Measurements from ENCODE around the gene VWC2.

The VWC2 gene

DNA sequence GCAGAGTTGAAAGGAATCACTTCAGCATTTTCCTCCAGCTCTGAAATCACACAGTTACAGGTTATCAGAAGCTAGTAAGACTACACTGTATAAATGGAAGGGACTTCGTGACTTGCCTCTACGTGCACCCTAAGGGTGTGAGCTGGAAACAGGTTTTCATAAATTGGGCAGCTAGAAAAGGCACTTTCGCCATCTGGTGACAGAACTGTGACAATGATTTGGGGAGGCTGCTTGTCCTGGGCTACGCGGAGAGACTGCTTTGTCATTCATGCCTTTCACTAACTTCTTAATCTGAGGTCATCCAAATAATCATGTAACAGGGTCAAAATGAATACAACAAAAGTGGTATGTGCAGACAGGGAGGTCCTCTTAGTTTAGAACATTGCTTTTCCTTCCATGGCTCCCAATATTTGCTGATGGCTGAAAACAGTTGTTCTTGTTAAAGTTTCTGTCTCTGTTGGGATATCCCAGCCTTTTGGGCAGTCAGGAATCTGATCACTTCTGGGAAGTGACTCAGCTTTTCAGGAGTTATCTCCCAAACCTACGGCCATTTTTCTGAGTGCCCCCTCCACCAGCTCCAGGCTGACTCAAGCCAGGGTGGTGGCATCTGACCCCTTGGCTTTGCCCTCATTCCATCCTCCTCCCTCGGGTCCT lies 17.8 kb downstream of the VWC2 start:
- ATAC-seq (replicated peaks) = no peak
- H3K27ac Mint-ChIP-seq = no peak overlapping the region
- peaks cover 14% of the 10 kb centered on the region in 2 donors for H3K9me3 Mint-ChIP-seq
- no peak for DNase-seq
- no peaks in the 10 kb centered on the region for H3K27me3 Mint-ChIP-seq
- no peaks in the 10 kb centered on the region for H3K4me1 Mint-ChIP-seq (ENCODE audit: low read depth in 2 of 2)
- no peak overlapping the region for H3K4me3 Mint-ChIP-seq
- H3K36me3 Mint-ChIP-seq (ENCODE audit: insufficient read depth) = no peaks in the 10 kb centered on the region

DNA sequence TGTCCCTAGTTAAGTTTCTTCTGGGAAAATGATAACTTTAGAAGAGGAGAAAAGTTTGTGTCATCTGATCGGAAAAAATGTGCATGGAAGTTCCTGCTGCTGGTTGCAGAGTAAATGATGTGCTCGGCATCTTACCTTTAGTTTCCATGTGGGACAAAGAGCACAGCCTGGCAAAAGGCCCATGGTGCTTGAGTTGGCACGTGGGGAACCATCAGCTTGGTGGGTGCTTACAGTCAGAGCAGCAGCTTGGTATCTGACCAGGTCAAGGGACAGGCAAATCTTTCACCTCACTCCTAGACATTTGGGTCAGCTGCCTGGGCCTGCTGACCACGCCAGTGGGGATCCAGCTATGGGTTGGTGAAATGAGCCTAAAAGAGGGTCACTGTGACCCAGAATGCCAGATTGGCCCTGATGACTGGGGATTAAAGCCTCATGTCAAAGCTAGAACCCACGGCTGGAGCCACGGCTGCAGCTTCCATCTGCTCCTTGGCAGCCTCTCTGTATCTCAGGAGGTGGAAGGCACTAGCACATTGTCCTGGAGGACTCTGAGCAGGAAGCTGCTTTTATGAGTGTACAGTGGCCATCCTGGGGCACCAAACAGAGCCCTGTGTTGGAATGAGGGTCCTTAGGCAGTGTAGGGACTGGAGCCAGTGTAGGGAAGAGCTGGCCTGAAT lies 24.7 kb downstream of the VWC2 start:
- no peaks in the 10 kb centered on the region for H3K4me1 Mint-ChIP-seq (ENCODE audit: low read depth in 2 of 2)
- no peak for DNase-seq
- H3K27ac Mint-ChIP-seq = no peak overlapping the region
- H3K4me3 Mint-ChIP-seq = no peak overlapping the region
- H3K9me3 Mint-ChIP-seq = peaks cover under 1 to 5% of the 10 kb centered on the region in 2 donors
- no peaks in the 10 kb centered on the region for H3K27me3 Mint-ChIP-seq
- H3K36me3 Mint-ChIP-seq (ENCODE audit: insufficient read depth) = no peaks in the 10 kb centered on the region
- no peak for ATAC-seq (replicated peaks)

DNA sequence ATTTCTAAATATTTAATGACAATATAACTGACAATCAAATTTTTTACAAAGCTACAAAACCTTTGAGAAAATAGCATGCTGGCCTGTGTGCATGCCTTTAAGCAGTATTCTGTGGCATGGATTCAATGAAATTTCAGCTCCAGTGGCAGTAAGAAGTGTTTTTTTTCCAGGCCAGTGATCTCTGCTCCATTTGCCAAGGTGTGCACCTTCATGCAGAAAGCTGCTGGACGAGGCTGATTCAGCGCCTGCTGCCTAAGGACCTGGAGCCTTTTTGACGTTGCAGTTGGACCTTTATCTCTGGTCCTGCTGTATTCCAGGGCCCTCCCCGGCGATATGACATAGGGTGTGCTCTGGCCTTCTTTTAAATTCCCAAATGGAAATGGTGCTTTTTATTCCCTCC lies 26.6 kb downstream of the VWC2 start:
- ATAC-seq (replicated peaks) (no peak), DNase-seq (no peak)
- Mint-ChIP-seq H3K27ac (no peak overlapping the region), H3K9me3 (peaks cover 0 to 7% of the 10 kb centered on the region in 2 donors), H3K4me1 (ENCODE audit: low read depth in 2 of 2) (no peaks in the 10 kb centered on the region), H3K27me3 (no peaks in the 10 kb centered on the region), H3K4me3 (no peak overlapping the region), H3K36me3 (ENCODE audit: insufficient read depth) (no peaks in the 10 kb centered on the region)

DNA sequence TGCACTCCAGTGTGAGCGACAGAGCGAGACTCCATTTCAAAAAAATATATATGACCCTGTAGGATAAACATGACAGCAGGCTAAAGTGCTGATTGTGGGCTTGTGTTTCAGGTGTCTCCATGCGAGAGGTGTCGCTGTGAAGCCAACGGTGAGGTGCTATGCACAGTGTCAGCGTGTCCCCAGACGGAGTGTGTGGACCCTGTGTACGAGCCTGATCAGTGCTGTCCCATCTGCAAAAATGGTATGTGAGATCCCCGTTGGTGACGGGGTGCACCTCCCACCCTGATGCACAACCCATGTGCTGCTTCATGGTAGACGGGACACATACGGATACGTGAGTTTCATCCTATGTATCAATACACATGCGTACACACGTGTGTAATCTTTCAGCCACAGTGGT lies 29.2 kb downstream of the VWC2 start:
- ATAC-seq (replicated peaks) = no peak
- no peaks in the 10 kb centered on the region for H3K27me3 Mint-ChIP-seq

DNA sequence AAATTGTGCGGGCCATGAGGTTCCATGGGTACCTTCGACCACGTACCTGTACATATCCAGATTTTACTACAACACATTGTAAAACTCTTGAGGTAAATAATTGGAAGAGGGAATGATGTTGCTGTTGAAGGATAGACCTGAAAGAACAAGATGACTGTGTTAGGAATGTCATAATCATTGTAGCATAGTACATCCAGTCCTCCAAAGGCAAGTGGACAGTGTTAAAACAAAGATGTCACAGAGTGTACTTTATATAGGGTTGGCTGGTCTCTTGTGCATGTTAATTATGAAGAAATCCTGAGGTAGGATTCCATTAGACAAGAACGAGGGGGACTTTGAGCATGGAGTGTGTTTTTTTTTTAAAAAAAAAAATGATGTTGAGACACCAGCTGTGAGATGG lies 30.4 kb downstream of the VWC2 start:
- Mint-ChIP-seq H3K9me3 (peaks cover 0 to 7% of the 10 kb centered on the region in 2 donors), H3K4me1 (ENCODE audit: low read depth in 2 of 2) (no peaks in the 10 kb centered on the region), H3K27ac (no peak overlapping the region), H3K4me3 (no peak overlapping the region), H3K27me3 (no peaks in the 10 kb centered on the region), H3K36me3 (ENCODE audit: insufficient read depth) (no peaks in the 10 kb centered on the region)
- DNase-seq (no peak), ATAC-seq (replicated peaks) (no peak)

More for the DNA sequence above, 29.2 kb downstream of the VWC2 start:
- Mint-ChIP-seq H3K4me1 (ENCODE audit: low read depth in 2 of 2) (no peaks in the 10 kb centered on the region), H3K9me3 (peaks cover 0 to 7% of the 10 kb centered on the region in 2 donors), H3K36me3 (ENCODE audit: insufficient read depth) (no peaks in the 10 kb centered on the region), H3K4me3 (no peak overlapping the region), H3K27ac (no peak overlapping the region)
- DNase-seq = no peak

DNA sequence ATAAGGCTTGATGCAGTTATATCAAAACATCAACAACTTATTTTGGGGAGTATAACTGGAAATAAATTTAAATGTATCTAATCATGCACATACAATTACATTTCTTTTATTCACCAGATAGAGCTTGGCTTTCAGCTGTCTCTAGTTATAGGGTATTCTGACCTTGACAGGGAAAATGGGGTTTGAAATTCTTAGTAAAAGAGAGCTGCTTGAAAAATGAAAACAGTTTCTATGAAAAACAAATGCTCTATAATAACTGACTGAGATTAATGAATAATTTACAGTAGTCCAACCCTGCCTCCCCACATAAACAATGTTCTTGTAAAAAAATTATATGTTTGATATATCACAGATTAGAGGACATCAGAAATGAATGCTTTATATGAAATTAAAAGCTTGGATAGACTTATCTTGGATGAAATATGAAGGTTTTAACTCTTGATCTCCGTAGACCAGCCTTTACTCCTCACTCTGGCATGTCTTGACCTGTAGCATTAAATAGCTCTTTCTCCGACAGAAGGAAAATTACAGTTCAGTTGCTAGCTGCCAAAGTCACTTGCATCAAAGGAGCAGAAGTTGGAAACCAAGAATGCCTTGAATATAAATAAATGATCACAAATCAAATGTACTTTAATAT lies 32.1 kb downstream of the VWC2 start:
- no peaks in the 10 kb centered on the region for H3K4me1 Mint-ChIP-seq (ENCODE audit: low read depth in 2 of 2)
- H3K9me3 Mint-ChIP-seq = peaks cover 0 to 7% of the 10 kb centered on the region in 2 donors
- no peak for ATAC-seq (replicated peaks)
- H3K36me3 Mint-ChIP-seq (ENCODE audit: insufficient read depth) = no peaks in the 10 kb centered on the region
- DNase-seq = no peak
- no peak overlapping the region for H3K4me3 Mint-ChIP-seq
- H3K27me3 Mint-ChIP-seq = no peaks in the 10 kb centered on the region
- no peak overlapping the region for H3K27ac Mint-ChIP-seq

DNA sequence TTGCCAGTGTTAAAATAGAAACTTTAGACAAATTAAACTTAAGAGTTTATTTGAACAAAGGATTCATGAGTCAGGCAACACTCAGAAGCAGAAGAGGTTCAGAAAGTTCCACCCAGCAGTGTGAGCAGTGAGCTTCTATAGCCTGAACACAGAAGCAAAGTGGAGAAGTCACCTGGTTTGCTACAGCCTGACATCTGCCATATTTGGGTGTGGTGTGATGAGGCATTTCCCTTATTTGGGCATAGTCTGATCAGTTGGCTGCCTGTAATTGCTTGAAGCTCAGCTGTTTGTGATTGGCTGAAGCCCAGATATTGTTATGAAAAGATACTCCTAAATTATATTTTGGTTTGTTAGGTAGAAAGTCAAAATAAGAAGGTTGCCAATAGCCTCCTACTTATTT lies 39.1 kb downstream of the VWC2 start:
- H3K4me1 Mint-ChIP-seq (ENCODE audit: low read depth in 2 of 2) = no peaks in the 10 kb centered on the region
- ATAC-seq (replicated peaks) = no peak
- no peaks in the 10 kb centered on the region for H3K36me3 Mint-ChIP-seq (ENCODE audit: insufficient read depth)
- no peak overlapping the region for H3K27ac Mint-ChIP-seq
- no peak for DNase-seq
- peaks cover 2 to 8% of the 10 kb centered on the region in 2 donors for H3K9me3 Mint-ChIP-seq
- H3K4me3 Mint-ChIP-seq = no peak overlapping the region
- no peaks in the 10 kb centered on the region for H3K27me3 Mint-ChIP-seq

DNA sequence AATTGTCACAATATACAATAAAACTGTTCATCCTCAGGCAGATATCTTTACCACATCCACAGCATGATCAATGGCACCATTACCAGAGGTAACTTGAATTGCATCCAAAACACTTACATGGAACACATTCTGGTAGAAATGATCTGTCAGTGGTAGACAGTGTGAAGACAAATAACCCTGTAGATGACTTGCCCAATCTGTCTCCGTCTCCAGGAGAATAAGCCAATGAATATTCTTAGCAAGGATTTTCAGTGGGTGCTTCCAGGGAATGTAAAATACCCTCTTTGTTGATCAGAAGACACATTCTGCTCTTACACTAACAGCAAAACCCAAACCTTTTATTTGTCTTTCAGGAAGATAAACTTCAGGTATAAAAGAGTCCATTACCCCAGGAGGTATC lies 43.8 kb downstream of the VWC2 start:
- H3K27ac Mint-ChIP-seq = no peak overlapping the region
- DNase-seq (no peak), ATAC-seq (replicated peaks) (no peak)
- peaks cover 6 to 8% of the 10 kb centered on the region in 2 donors for H3K9me3 Mint-ChIP-seq
- no peaks in the 10 kb centered on the region for H3K27me3 Mint-ChIP-seq
- no peaks in the 10 kb centered on the region for H3K36me3 Mint-ChIP-seq (ENCODE audit: insufficient read depth)
- no peak overlapping the region for H3K4me3 Mint-ChIP-seq
- no peaks in the 10 kb centered on the region for H3K4me1 Mint-ChIP-seq (ENCODE audit: low read depth in 2 of 2)

DNA sequence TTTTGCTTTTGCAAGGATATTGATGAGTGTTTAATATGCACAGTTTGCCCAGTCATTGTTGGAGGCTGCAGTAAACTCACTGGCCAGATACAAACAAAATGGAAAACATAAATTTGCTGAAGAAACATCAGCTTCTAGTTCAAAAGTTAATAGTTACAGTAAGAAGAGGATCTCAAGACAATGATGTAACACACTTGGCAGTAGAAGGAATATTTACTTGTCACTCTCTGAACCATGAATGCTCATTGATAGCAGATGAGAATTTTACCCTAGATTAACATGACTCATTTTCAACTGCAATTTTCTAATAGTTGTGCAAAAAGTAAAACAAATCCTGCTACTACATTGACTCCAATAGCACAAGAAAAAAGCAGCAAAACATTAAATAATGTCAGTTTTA lies 47.7 kb downstream of the VWC2 start:
- H3K4me1 Mint-ChIP-seq (ENCODE audit: low read depth in 2 of 2) = no peaks in the 10 kb centered on the region
- H3K4me3 Mint-ChIP-seq = no peak overlapping the region
- peaks cover 4 to 15% of the 10 kb centered on the region in 2 donors for H3K9me3 Mint-ChIP-seq
- ATAC-seq (replicated peaks) (no peak), DNase-seq (no peak)
- H3K27me3 Mint-ChIP-seq = no peaks in the 10 kb centered on the region
- H3K27ac Mint-ChIP-seq = no peak overlapping the region
- no peaks in the 10 kb centered on the region for H3K36me3 Mint-ChIP-seq (ENCODE audit: insufficient read depth)

DNA sequence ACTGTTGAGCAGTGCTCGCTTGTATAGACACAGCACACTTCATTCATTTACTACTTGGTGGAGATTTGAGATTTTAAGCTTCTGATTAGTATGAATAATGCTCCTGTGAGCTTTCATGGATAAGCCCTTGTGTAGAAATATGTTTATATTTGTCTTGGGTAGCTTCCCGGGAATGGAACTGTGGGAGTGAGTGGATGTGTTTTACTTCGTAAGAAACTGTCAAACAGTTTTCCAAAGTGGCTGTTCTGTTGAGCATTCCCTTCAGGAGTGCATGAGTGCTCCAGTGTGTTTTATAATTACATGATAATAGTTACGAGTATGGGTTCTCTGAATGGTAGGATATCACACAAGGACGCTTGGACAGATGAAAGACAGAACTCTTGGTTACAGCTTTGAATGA lies 49.4 kb downstream of the VWC2 start:
- H3K4me3 Mint-ChIP-seq = no peak overlapping the region
- H3K4me1 Mint-ChIP-seq (ENCODE audit: low read depth in 2 of 2) = no peaks in the 10 kb centered on the region
- no peak for DNase-seq
- H3K27ac Mint-ChIP-seq = no peak overlapping the region
- no peak for ATAC-seq (replicated peaks)
- peaks cover 4 to 14% of the 10 kb centered on the region in 2 donors for H3K9me3 Mint-ChIP-seq
- H3K27me3 Mint-ChIP-seq = no peaks in the 10 kb centered on the region
- no peaks in the 10 kb centered on the region for H3K36me3 Mint-ChIP-seq (ENCODE audit: insufficient read depth)

DNA sequence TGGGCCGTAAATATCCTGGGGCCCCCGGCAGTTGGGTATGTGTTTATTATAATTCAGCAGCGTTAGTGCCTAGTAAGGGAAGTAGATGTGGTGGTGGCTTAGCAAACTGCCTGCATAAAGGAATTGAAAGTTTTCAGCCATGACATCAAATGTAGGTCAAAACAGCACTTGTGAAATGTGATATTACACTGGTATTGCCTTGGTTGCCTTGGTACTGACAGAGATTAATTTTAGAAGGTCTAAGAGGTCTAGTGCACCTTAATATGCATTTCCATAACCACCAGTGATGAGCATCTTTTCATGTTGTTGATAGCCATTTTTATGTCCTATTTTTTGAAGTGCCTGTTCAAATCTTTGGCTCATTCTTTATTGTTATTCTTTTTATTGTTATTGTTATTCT lies 50.1 kb downstream of the VWC2 start:
- Mint-ChIP-seq H3K4me1 (ENCODE audit: low read depth in 2 of 2) (no peaks in the 10 kb centered on the region), H3K4me3 (no peak overlapping the region), H3K27ac (no peak overlapping the region), H3K27me3 (no peaks in the 10 kb centered on the region), H3K36me3 (ENCODE audit: insufficient read depth) (no peaks in the 10 kb centered on the region), H3K9me3 (peaks cover 4 to 14% of the 10 kb centered on the region in 2 donors)
- no peak for DNase-seq
- no peak for ATAC-seq (replicated peaks)

DNA sequence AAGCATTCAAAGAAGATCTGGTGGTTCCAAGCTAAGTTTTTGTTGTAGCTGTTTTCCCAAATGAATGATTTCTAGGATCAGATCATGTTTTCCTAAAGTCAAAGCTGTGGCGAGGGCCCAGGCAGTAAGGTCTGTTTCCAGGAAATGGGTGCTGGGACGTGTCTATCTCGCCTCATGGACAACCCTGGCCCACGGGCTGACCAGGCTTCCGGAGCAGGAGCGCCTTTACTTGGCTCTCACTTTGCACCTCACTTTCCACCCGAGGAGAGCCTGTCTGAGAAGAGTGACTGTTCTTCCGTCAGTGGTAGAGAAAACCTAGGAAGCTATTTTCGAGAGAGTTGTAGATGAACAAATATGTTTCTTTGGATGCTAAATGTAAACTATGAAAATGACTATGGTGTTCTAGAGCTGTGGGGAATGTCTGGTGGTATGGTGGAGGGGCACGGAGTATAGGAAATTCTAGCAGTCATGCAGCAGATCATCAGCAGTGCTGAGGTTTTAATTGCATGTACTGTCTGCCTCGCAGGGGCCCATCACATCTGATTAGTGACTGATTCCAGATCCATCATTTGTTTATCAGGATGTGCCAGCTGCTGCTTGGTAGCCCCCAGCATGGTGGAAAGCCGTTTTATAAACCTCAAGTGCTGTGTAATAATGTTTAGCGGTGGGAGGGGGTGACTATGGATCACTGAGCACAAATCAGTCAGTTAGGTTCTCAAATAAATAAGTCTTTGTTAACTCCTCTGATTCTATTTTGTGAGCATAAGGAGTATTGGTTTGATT lies 66.6 kb downstream of the VWC2 start:
- H3K27me3 Mint-ChIP-seq = no peaks in the 10 kb centered on the region
- H3K27ac Mint-ChIP-seq = no peak overlapping the region
- DNase-seq (no peak), ATAC-seq (replicated peaks) (no peak)
- H3K36me3 Mint-ChIP-seq (ENCODE audit: insufficient read depth) = no peaks in the 10 kb centered on the region
- H3K4me1 Mint-ChIP-seq (ENCODE audit: low read depth in 2 of 2) = no peaks in the 10 kb centered on the region
- H3K9me3 Mint-ChIP-seq = peaks cover 0 to 7% of the 10 kb centered on the region in 2 donors
- H3K4me3 Mint-ChIP-seq = no peak overlapping the region

DNA sequence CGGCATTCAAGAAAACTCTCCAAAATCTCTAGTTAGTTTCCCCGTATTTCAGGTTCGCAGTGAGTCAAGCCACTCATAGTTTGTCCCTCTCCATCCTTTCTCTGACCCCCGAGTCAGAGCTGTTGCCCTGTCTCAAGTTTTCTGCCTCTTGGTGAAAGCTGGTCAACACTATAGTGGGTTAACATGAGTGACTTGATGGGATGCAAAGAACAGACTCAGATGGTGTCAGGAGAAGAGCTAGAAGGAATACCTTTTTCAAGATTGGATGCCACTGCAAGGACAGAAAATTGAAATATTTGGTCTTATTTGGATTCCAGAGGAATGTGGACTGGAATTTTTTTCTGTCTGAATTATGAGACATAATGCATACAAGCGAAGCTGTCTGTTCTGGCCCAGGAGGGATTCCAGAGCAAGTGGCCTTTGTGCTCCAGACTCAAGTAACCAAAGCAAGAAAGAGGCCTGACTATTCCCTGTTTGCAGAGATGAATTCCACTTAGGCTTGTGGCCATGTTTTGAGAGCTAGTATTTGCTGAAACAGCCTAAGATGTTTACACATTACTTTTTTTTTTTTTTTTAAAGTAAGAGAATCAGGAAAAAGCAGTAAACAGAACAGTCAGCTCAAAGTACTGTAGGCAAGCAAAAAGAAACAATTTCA lies 67.4 kb downstream of the VWC2 start:
- Mint-ChIP-seq H3K27ac (no peak overlapping the region), H3K27me3 (no peaks in the 10 kb centered on the region), H3K4me1 (ENCODE audit: low read depth in 2 of 2) (no peaks in the 10 kb centered on the region), H3K36me3 (ENCODE audit: insufficient read depth) (no peaks in the 10 kb centered on the region), H3K4me3 (no peak overlapping the region), H3K9me3 (peaks cover 0 to 7% of the 10 kb centered on the region in 2 donors)
- DNase-seq (no peak), ATAC-seq (replicated peaks) (no peak)
